Cardiac muscle cell (in vitro differentiated cells and primary cell): ENCODE results near the gene OR2H2. TPM values are rescaled to one million over a fixed set of nuclear protein-coding genes. Genes with fewer than 3 reads are reported as not detected.
A peak's percentile ranks its signal among the peaks of the same experiment; 100 is the strongest.

Experiments used
- DNase-seq, 2 donors: peaks; one replicate each; pipeline versions ENCODE4 v3.0.0 to v3.0.0-alpha.2; 2010 to 2017; ENCODE audit warnings: low read depth in 1 of 2, low spot score in 1 of 2
- H3K27ac ChIP-seq: fragments of 200-600 bp; sonication (generic); 2 replicates; pipeline ENCODE4 v1.5.1; 2016
- H3K27me3 ChIP-seq: fragments of 200-600 bp; sonication (generic); 2 replicates; pipeline ENCODE4 v1.6.0; 2016; ENCODE audit warnings: control low read depth
- H3K36me3 ChIP-seq: fragments of 200-600 bp; sonication (generic); 2 replicates; pipeline ENCODE4 v1.5.1; 2016; ENCODE audit warnings: control low read depth
- H3K4me1 ChIP-seq: fragments of 200-600 bp; sonication (generic); 2 replicates; pipeline ENCODE4 v1.8.1; 2017; ENCODE audit warnings: low read depth, mild to moderate bottlenecking, mixed run types
- H3K4me3 ChIP-seq: fragments of 200-600 bp; sonication (generic); 2 replicates; pipeline ENCODE4 v1.5.1; 2016; ENCODE audit warnings: mild to moderate bottlenecking
- H3K9me3 ChIP-seq: fragments of 200-600 bp; sonication (generic); 2 replicates; pipeline ENCODE4 v1.5.1; 2017; ENCODE audit warnings: low read depth, mild to moderate bottlenecking, control low read depth
- polyA plus RNA-seq: library from polyadenylated mRNA; unstranded; fragments of >200 nt; fragmentation: Nextera tagmentation; extraction: Ambion mirVana; gene quantifications from 2 replicates; pipeline ENCODE4 v1.2.1, GENCODE V29; 2016
- total RNA-seq: library from RNA; depleted of rRNA; stranded (reverse); fragments of >200 nt; gene quantifications from 2 replicates; pipeline ENCODE4 v1.2.3, GENCODE V29; 2016
- TF ChIP-seq, protein P1 (sequence below): IDR thresholded peaks from 2 replicates; pipeline ENCODE4 v1.5.1; 2012; ENCODE audit warnings: low read depth, mild to moderate bottlenecking, low read length

OR2H2 gene
- total and polyA plus RNA-seq, 2 experiments from 2014 or later, result 0.73 TPM; not detected in 1

DNA sequence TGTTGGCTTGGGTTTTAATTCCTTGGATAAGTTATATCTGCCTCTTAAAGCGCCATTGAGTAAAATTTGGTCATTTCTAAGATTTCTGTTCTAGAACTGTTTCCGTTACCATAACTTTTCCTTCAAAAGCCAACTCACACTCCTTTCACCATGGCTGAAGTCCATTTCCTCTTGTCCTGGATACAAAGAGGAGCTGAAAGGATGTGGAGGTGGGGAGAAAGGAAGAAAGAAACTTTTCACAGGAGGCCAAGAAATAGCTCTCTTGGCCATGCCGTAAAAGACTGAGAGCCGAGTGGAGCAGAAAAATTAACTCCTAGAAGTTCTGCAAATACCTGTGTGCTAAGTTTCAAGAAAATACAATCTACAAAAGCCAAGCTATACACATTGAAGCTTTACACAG is 26.5 kb downstream of the OR2H2 start:
- Histone ChIP-seq H3K27ac (no peak overlapping the region), H3K4me3 (no peak overlapping the region), H3K4me1 (no peaks in the 10 kb centered on the region), H3K36me3 (peaks cover 50% of the 10 kb centered on the region), H3K9me3 (no peaks in the 10 kb centered on the region), H3K27me3 (no peaks in the 10 kb centered on the region)
- DNase-seq, result no peak
- TF ChIP-seq, protein P1, sequence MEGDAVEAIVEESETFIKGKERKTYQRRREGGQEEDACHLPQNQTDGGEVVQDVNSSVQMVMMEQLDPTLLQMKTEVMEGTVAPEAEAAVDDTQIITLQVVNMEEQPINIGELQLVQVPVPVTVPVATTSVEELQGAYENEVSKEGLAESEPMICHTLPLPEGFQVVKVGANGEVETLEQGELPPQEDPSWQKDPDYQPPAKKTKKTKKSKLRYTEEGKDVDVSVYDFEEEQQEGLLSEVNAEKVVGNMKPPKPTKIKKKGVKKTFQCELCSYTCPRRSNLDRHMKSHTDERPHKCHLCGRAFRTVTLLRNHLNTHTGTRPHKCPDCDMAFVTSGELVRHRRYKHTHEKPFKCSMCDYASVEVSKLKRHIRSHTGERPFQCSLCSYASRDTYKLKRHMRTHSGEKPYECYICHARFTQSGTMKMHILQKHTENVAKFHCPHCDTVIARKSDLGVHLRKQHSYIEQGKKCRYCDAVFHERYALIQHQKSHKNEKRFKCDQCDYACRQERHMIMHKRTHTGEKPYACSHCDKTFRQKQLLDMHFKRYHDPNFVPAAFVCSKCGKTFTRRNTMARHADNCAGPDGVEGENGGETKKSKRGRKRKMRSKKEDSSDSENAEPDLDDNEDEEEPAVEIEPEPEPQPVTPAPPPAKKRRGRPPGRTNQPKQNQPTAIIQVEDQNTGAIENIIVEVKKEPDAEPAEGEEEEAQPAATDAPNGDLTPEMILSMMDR, result no peak

DNA sequence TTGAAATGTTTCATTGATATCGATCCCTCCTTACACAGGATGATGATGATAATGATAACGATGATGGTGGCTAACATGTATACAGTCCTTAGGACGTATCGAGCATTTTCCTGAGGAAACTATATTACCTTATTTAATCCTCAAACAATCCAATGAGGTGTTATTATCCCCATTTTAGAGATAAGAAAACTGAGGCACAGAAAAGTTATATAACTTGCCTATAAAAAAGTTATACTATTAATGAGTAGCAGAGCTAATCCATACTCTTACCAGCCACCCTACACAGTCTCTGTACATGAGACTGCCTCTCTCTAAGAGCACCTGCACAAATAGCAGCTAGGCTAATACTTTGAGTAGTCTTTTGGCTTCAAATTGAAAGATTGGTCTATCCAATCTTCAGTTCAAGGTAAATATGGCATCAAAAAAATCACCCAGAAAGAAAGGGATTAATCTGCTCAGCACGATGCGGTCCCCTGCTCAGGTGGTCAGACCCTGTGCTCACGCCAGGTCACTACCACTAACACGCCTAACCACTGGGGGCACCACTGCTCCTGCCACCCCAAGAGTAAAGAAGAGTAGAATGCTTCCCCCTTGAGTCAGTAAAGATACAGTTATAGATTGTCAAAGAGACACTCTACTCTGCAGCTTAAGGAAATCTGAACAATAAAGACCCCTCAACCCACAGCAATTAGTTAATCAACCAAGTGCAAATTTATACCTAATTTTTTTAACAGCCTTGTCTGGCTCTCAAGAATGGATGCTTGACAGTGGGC is 33.0 kb downstream of the OR2H2 start:
- Histone ChIP-seq H3K27me3 (no peaks in the 10 kb centered on the region), H3K4me3 (no peak overlapping the region), H3K9me3 (no peaks in the 10 kb centered on the region), H3K27ac (no peak overlapping the region), H3K4me1 (no peaks in the 10 kb centered on the region), H3K36me3 (peaks cover 58% of the 10 kb centered on the region)
- no peak for DNase-seq
- TF ChIP-seq, protein P1, result peak; percentile 20

DNA sequence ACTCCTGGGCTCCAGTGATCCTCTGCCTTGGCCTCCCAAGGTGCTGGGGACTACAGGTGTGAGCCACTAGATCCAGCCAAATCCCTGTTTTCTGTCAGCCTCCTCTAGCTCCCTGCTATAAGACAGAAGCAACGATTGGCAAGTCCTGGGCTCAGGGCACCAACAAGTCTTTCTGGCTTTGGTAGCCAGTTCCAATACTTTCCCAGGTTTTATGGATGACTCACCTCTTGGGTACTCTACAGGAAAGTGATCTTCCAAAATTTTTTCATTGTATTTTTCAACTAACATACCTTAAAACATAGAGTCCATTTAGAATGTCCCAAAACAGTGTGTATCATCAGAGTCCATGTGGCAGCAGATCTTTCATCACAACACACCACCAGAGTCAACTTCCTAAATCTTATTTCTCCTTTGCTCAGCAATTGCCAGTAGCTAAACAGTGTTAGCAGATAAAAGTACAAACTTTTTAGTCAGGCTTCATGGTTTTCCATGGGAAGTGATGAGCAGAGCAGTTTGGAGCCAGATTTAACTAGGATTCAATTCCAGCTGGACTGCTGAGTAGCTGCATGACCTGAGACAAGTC is 34.7 kb downstream of the OR2H2 start:
- DNase-seq, result no peak
- TF ChIP-seq, protein P1, result no peak
- H3K36me3 ChIP-seq, result peaks cover 55% of the 10 kb centered on the region

DNA sequence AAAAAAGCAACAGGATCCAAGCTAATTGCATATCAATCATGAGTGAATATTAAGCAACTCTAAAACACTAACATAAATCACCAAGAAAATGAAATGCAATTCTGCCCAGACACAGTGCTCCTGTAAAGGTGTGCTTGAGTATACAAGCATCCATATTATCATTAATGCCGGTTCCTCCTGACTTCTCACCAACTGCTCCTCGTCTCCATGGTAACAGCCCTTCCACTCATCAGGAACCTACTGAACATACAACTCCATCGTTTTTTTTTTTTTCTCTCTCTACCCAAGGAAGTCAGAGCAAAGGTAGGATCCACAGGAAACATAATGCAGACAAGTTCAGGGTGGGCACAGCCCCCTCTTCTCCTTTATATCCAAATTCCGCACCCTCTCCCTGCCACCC is 35.7 kb downstream of the OR2H2 start:
- Histone ChIP-seq H3K4me3 (no peak overlapping the region), H3K27me3 (no peaks in the 10 kb centered on the region), H3K4me1 (no peaks in the 10 kb centered on the region), H3K36me3 (peaks cover 55% of the 10 kb centered on the region), H3K9me3 (no peaks in the 10 kb centered on the region), H3K27ac (no peak overlapping the region)
- no peak for DNase-seq
- TF ChIP-seq, protein P1, result no peak

More for the DNA sequence above, 34.7 kb downstream of the OR2H2 start:
- Histone ChIP-seq H3K4me1 (no peaks in the 10 kb centered on the region), H3K27ac (no peak overlapping the region), H3K4me3 (no peak overlapping the region), H3K27me3 (no peaks in the 10 kb centered on the region), H3K9me3 (no peaks in the 10 kb centered on the region)

DNA sequence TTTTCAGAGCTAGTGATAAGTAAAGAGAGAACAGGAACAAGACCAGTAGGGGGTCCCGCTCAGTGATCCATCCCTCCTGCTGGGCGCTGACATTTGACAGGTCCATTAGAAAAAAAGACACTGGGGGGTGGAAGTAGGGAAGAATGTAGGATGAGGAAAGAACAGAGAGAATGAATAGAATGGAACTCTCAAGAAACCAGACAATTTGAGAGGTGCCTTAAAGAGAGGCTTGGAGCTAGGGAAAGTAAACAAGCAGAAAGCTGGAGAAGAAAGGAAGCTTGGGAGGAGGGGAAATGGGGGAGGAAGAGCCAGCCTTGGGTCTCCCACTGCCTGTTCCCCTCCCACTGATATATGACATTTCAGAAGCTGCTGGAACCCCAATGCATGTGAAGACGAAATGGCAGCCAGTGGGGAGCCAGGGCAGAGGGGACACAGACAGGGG is 39.6 kb downstream of the OR2H2 start:
- DNase-seq, result no peak
- no peak overlapping the region for H3K4me3 ChIP-seq

More for the DNA sequence above, 39.6 kb downstream of the OR2H2 start:
- Histone ChIP-seq H3K27me3 (no peaks in the 10 kb centered on the region), H3K9me3 (no peaks in the 10 kb centered on the region), H3K27ac (no peak overlapping the region), H3K4me1 (no peaks in the 10 kb centered on the region), H3K36me3 (peaks cover 32% of the 10 kb centered on the region)
- TF ChIP-seq, protein P1, result no peak
